HG03432 (cell line): ENCODE data around the gene LRP1-AS.

Source experiments
- ATAC-seq: cut with Tn5 transposase; IDR thresholded peaks from one replicate; pipeline ENCODE4 v1.9.1; 2021; ENCODE audit warnings: mild to moderate bottlenecking, moderate library complexity; ENCODE audit not compliant: unreplicated experiment

LRP1-AS gene

DNA sequence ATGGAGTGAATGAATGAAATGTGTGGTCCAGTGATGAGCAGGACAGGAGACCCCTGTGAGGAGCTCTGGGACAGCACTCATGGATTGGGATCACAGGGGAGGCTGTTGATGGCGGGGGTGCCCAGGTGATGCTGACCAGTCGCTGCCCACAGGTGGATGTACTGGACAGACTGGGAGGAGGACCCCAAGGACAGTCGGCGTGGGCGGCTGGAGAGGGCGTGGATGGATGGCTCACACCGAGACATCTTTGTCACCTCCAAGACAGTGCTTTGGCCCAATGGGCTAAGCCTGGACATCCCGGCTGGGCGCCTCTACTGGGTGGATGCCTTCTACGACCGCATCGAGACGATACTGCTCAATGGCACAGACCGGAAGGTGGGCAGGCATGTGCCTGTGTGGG, 13.3 kb upstream of the LRP1-AS start:
- no peak for ATAC-seq

DNA sequence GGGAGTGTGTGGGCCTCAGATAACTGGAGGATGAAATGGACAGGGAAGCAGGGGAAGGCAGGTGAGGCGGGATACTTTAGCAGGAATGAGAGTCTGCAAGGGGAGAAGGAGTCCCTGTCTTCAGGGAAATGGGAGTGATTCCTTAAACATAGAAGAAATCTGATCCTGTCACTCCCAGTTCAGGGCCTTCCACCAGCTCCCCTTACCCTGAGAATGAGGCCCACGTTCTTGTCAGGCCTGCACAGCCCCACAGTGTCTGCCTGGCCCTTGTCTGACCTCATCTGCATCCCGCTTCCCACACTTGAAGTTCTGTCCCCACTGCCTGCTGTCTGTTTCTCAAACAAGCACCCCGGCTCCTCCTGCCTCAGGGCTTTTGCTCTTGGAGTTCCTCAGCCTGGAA, 12.6 kb upstream of the LRP1-AS start:
- no peak for ATAC-seq

- ATAC-seq = no peak
These were observed 11.9 kb upstream of the LRP1-AS start for GRCh38 chr12:57159311-57159710.

DNA sequence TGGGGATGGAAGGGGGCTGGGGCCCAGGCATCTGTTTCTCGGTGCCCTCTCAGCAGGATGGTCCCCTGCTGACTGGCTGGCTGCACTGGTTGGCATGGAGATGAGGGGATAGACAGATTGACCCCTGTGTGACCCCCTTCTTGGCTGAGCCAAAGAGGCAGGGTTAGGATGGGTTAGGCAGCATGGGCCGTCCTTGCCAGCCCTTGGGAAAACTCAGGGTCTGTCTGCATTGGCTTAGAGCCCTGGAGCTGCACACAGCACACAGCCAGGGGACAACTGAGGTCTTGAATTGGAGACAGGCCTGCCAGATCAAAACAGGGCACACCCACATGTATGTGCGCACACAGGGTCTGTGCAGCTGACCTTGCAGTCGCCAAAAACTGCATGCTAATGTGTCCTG, 11.2 kb upstream of the LRP1-AS start:
- ATAC-seq = no peak

DNA sequence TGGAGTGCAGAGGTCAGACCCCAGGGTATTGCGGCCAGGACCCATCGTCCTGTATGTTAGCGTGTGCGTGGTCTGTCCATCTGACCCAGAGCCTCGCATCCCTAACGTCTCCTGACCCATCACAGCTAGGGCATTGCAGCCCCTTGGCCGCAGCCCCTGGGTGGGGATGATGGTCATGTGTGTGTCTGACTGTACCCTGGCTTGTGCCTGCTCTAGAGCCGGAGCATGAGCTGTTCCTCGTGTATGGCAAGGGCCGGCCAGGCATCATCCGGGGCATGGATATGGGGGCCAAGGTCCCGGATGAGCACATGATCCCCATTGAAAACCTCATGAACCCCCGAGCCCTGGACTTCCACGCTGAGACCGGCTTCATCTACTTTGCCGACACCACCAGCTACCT, 10.8 kb upstream of the LRP1-AS start:
- ATAC-seq = no peak

DNA sequence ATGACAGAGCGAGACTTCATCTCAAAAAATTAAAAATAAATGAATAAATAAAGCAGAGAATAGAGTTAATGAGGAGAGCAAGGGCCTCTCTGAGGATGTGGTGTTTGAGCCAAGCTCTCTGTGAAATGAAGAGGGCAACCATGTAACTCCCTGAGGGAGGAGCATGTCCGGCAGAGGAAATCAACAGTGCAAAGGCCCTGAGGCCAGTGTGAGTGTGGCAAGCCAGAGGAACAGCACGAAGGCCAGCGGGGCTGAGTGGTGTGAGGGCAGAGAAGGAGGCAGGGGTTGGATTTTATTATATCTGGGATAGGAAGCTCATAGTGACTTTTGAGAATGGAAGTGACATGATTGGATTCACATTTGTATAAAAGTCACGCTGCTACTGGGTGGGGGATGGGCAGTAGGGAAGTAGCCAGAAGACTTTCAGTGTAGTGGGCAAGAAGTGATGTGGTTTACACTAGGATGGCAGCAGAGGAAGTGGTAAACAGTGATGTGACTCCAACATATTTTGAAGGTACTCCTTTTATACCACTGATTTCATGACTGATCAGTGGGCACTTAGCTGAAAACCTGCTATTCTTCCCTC, 10.3 kb upstream of the LRP1-AS start:
- no peak for ATAC-seq

DNA sequence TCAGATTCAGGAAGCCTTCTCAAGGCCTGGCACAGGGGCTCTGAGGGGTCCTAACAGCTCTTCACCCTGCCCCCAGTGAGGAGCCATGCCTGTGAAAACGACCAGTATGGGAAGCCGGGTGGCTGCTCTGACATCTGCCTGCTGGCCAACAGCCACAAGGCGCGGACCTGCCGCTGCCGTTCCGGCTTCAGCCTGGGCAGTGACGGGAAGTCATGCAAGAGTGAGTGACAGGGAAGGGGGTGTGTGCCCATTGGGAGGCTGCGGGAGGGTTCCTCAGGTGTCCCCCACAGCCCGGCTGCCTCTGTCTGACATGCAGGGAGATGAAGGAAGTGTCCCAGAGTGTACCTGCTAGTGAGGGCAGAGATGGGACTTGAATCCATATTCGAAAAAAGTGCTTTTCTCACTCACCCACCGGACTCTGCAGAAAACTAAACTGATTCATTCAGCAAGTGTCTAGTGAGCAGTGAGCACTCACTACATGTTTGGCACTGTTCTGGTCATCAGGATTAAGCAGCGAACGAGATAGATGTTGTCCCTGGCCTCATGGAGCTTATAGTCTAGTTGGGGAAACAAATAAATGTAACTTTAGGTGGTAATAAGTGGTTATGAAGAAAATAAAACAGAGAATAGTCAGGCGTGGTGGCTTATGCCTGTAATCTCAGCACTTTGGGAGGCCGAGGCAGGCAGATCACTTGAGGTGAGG, 9.4 kb upstream of the LRP1-AS start:
- ATAC-seq = no peak

- ATAC-seq = no peak
These were observed 7.5 kb upstream of the LRP1-AS start for GRCh38 chr12:57154804-57155434.

DNA sequence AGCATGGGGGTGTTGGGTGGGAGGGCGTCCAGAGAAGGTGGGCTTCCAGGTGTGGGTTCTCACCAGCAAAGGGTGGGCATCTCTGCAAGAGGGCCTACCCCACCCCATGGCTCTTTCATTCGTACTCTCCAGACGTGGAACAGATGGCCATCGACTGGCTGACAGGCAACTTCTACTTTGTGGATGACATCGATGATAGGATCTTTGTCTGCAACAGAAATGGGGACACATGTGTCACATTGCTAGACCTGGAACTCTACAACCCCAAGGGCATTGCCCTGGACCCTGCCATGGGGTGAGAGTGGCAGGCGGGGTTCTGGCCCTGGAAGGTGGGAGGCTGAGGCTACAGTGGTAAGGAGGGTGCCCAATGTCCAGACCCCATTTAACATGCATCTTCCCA, 6.7 kb upstream of the LRP1-AS start:
- no peak for ATAC-seq

- ATAC-seq = no peak
These were observed 6.1 kb upstream of the LRP1-AS start for GRCh38 chr12:57153415-57153997.

DNA sequence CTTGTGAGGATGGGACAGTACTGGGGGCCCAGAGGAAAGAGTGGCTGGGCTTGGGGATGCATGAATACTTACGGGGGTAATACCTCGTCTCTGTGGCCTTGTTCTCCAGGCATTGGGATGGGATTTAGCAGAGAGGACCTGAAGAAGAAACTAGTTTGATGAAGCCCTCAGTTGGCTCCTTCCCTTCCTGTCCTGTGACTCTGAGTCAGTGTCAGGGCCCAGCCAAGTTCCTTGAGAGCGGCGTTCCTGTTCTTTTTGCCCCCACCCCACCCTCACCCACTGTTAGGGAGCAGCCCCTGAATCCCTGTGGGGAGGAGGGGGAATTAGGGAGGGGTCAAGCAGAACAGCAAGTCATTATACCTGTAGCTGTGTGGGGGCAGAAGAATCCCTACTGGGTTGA, 5.2 kb upstream of the LRP1-AS start:
- ATAC-seq = no peak

DNA sequence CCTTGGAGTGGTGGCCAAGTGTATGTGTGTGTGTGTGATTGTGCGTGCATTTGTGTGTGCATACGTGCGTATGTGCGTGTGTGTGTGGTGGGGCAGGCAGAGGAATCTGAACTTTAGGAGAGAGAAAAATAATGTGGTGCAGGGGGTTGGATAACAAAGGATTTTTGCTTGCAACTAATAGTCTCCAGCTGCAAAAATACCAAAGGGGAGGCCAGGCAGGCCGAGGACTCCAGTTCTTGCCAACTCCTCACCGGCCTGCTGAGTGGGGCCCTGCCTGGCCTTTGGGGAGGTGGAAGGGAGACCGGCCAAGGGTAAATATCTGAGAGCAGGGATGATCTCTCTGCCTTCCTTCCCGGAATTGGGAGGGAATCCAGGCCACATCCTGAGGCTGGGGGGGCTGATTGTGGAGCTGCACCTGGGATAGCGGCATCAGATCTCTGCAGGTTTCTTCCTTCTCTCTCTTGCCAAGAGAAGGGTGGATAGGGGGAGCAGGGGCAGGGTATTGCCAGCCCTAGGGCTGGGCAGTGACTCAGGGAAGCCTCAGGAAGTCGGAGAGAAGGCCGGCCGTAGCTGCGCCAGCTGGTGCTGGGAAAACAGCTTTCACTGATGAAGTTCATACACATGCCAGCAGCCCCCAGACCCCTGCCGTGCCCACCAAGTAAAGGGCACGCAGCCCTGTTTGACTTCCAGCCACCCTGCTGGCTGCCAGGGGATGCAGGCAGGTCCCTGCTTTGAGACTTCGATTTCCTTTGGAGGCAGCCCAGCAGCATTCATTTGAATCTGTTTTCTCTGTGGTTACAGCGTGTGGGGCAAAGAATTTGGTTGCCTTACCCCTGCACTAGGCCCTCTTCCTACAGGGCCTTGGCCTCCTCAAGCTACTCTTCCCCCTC, 4.6 kb upstream of the LRP1-AS start:
- ATAC-seq = no peak

GRCh38 chr12:57150400-57151000, 3.1 kb upstream of the LRP1-AS start:
- ATAC-seq = no peak

GRCh38 chr12:57149245-57149900, 2.0 kb upstream of the LRP1-AS start:
- ATAC-seq = no peak

DNA sequence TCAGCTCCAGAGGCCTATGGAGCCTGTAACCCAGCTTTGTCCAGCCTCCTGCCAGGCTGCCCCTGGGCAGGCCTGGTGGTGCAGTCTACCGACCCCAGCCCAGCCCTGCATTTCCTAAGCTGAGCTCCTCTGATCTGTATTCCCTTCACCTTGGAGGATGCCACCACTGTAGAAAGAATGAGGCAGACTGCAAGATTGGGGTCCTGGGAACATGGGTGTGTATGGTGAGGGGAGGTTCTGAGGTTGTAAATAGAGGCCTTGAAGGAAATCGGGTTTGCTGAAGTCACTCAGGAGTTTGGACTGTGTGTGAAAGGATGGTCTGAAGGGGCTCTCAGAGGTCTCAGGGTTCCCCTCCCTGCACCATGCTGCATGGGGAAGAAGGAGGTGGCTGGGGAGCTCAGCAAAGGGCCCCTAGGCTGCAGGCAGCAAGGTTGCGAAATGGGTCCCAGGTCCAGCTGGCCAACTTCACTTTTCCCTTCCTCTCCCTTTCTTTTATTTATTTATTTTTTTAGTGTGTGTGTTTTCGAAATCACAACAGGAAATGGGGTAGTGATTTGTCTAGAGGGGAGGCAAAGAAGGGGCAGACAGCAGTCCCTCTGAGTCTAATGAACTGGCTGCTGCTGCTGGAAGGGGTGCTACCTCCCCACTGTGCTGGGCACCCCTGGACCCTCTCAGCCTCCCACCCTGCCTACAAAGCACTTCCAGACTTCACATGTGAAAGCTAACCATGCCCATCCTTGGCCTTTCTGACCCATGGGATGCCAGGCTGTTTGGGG, 1.2 kb upstream of the LRP1-AS start:
- ATAC-seq = no peak

DNA sequence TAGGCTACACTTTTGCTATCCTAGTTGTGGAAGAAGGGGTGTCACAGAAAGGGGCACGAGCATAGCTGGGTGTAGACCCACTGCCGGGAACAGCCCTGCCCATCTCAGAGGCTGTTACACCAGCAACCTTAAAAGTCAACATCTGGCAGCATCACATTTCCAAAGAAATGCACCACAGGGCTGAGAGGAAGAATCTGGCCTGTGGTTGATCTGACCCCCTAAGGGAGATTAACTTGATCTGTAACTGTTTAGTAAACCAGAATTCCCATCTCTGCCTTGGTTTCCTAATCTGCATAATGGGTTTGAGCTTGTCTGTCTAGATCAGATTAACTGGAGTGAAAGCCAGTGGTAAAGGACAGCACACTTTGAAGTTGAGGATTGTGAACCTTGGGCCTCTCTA, 1.3 kb downstream of the LRP1-AS start:
- no peak for ATAC-seq

- no peak for ATAC-seq
These were observed 1.9 kb downstream of the LRP1-AS start for GRCh38 chr12:57145460-57146059.

DNA sequence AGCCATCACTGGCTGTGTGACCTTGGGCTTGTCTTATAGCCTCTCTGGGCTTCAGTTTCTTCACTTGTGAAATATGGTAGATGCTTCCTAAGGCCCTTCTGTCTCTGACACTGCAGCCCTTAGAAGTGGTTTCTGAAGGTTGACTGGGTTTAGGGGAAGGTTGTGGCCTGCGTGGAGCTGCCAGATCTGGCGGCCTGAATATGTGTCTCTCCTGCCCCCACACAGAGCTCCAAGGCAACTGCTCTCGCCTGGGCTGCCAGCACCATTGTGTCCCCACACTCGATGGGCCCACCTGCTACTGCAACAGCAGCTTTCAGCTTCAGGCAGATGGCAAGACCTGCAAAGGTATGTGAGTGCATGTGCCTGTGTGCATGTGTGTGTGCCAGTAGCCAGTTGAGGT, 4.0 kb downstream of the LRP1-AS start:
- no peak for ATAC-seq

DNA sequence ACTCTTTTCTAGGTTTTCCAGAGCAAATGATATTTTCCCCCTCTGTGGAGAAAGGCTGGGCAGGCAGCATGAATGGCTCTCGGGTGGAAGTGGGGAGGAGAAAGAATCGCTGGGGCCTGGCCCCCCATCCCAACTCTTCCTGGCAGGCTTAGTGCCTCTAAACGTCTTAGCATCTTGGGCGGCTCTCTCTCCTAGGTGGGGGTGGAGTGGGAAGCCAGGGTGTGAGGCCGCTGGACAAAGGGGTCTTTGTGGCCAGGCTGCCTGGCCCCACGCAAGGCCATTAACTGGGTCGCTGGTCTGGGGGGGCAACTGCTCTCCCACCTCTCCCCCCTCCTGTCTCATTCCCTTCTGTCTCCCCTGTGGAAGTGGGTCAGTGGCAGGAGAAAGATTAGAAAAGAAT, 4.7 kb downstream of the LRP1-AS start:
- no peak for ATAC-seq
